ENCODE data around the gene SLC39A10. TPM values are rescaled to one million over a fixed set of nuclear protein-coding genes. Genes with fewer than 3 reads are reported as not detected.

The SLC39A10 gene
- total RNA-seq, 1 donor from 2014 or later, result 62.0 TPM

DNA sequence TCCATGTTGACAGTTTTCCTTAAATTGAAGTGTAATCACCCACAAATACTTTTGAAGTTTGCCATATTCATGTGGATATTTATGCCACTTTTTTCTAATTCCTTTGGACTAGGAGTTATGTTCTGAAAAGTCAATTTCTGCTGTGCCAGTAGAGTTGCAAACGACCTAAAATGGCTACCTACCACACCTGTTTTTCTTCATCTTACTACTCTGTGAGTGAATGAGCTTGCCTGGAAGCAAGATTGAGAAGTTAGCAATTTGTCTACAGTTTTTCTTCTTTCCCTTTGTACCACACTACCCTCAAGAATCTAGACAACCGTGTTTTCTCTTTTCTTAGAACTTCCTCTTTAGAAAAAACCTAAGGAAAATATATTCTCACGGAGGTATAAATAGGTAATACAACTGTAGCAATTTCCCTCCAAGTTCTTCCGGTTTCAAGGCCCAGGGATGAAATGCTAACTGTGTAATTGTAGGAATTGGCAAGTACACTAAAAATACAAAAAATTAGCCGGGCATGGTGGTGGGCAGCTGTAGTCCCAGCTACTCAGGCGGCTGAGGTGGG is 7.3 kb upstream of the SLC39A10 start:
- TF ChIP-seq, protein P1, sequence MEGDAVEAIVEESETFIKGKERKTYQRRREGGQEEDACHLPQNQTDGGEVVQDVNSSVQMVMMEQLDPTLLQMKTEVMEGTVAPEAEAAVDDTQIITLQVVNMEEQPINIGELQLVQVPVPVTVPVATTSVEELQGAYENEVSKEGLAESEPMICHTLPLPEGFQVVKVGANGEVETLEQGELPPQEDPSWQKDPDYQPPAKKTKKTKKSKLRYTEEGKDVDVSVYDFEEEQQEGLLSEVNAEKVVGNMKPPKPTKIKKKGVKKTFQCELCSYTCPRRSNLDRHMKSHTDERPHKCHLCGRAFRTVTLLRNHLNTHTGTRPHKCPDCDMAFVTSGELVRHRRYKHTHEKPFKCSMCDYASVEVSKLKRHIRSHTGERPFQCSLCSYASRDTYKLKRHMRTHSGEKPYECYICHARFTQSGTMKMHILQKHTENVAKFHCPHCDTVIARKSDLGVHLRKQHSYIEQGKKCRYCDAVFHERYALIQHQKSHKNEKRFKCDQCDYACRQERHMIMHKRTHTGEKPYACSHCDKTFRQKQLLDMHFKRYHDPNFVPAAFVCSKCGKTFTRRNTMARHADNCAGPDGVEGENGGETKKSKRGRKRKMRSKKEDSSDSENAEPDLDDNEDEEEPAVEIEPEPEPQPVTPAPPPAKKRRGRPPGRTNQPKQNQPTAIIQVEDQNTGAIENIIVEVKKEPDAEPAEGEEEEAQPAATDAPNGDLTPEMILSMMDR (IDR thresholded peaks at IDR 0.05; ENCODE audit: unreplicated experiment), result no peak
- no peaks in the 10 kb centered on the region for H3K36me3 Mint-ChIP-seq (ENCODE audit: low read depth, unreplicated experiment)
- no peak overlapping the region for H3K4me3 Mint-ChIP-seq (ENCODE audit: unreplicated experiment)
- H3K27me3 Mint-ChIP-seq (ENCODE audit: unreplicated experiment), result no peaks in the 10 kb centered on the region
- no peaks in the 10 kb centered on the region for H3K4me1 Mint-ChIP-seq (ENCODE audit: unreplicated experiment)
- no peak overlapping the region for H3K27ac Mint-ChIP-seq (ENCODE audit: unreplicated experiment)
- no peaks in the 10 kb centered on the region for H3K9me3 Mint-ChIP-seq (ENCODE audit: unreplicated experiment)
- no peak for DNase-seq (ENCODE audit: low spot score)

DNA sequence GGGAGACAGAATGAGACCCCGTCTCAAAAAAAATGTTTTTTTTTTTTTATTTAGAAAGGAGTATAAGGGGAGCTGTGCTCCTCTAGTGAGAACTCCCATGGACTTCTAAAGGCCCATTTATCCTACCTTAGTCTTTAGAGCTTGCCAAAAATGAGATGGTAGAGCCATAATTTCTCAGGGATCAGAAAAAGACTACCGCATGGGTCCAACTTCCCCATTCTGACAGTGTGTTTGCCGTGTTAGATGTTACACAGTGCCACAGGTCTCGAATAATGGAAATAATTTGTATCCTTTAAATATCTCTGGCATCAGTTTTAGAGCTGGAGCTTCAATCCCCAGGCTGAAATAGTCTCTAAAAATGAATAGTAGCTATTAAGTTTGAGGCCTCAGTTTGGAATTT is 6.0 kb upstream of the SLC39A10 start:
- DNase-seq (ENCODE audit: low spot score), result no peak
- H3K27ac Mint-ChIP-seq (ENCODE audit: unreplicated experiment), result no peak overlapping the region
- no peak overlapping the region for H3K4me3 Mint-ChIP-seq (ENCODE audit: unreplicated experiment)
- H3K27me3 Mint-ChIP-seq (ENCODE audit: unreplicated experiment), result peaks cover under 1% of the 10 kb centered on the region
- TF ChIP-seq, protein P1 (IDR thresholded peaks at IDR 0.05; ENCODE audit: unreplicated experiment), result no peak
- H3K36me3 Mint-ChIP-seq (ENCODE audit: low read depth, unreplicated experiment), result peaks cover 1% of the 10 kb centered on the region
- peaks cover 1% of the 10 kb centered on the region for H3K4me1 Mint-ChIP-seq (ENCODE audit: unreplicated experiment)
- no peaks in the 10 kb centered on the region for H3K9me3 Mint-ChIP-seq (ENCODE audit: unreplicated experiment)

DNA sequence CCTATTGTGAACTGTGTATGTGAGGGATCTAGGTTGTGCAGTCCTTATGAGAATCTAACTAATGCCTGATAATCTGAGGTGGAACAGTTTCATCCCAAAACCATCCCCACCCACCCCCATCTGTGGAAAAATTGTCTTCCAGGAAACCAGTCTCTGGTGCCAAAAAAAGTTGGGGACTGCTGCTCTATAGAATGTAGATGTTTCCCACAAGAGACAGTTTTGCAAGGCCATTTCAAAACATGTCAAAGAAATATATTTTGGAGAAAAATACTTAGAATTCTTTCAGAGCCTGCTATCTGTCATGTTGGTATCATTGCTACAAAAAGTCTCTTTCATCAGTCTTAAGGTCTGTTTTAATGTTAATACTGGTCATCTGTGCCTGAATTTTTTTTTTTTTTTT is 4.1 kb upstream of the SLC39A10 start:
- H3K36me3 Mint-ChIP-seq (ENCODE audit: low read depth, unreplicated experiment), result peaks cover 6% of the 10 kb centered on the region
- TF ChIP-seq, protein P1 (IDR thresholded peaks at IDR 0.05; ENCODE audit: unreplicated experiment), result no peak

DNA sequence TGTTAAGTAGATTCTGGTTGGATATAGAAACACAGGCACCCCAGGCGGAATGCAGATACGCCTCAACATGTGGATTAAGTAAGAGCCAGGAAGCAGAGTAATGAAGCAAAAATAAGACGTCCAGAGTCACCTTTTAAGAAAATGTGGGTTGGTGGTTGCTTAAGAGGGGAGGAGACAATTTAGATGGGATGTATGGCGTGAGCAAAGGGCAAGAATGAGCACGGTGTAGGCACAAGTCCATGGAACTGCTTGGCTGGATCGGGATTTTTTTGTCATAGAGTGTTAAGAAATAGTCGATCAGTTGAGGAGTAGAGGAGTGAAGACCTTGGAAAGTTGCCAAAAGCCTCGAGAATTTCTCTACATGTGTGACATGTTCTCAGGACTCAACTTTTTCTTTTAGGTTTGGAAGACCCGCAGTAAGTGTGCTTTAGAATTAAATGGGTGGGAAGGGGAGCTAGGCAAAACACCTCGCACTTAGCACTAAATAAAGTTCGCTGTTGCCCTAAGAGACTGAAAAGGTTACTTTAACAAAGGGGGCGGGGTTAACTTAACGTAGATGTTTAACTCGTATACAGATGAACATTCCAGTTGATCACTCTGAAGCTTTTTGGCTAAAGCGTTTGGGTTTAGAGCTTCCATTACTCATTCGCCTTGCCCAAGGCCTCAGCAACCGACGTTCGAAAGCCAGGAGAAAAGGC is 716 bp upstream of the SLC39A10 start:
- Mint-ChIP-seq H3K27ac (ENCODE audit: unreplicated experiment) (peak overlapping the region; percentile 70), H3K4me1 (ENCODE audit: unreplicated experiment) (peaks cover 19% of the 10 kb centered on the region), H3K36me3 (ENCODE audit: low read depth, unreplicated experiment) (peaks cover 10% of the 10 kb centered on the region), H3K4me3 (ENCODE audit: unreplicated experiment) (peak overlapping the region; percentile 95), H3K9me3 (ENCODE audit: unreplicated experiment) (no peaks in the 10 kb centered on the region), H3K27me3 (ENCODE audit: unreplicated experiment) (peaks cover 9% of the 10 kb centered on the region)
- no peak for DNase-seq (ENCODE audit: low spot score)
- TF ChIP-seq, protein P1 (IDR thresholded peaks at IDR 0.05; ENCODE audit: unreplicated experiment), result no peak

More for the DNA sequence above, 4.1 kb upstream of the SLC39A10 start:
- no peak for DNase-seq (ENCODE audit: low spot score)
- Mint-ChIP-seq H3K4me1 (ENCODE audit: unreplicated experiment) (peaks cover 5% of the 10 kb centered on the region), H3K27ac (ENCODE audit: unreplicated experiment) (no peak overlapping the region), H3K4me3 (ENCODE audit: unreplicated experiment) (no peak overlapping the region), H3K27me3 (ENCODE audit: unreplicated experiment) (peaks cover 5% of the 10 kb centered on the region), H3K9me3 (ENCODE audit: unreplicated experiment) (no peaks in the 10 kb centered on the region)
